Loucy (cell line): Measurements from ENCODE around the gene SCCPDH.

Experiments
- EZH2phosphoT487 ChIP-seq: fragments of 200-600 bp; IDR thresholded peaks from 2 replicates; pipeline ENCODE4 v1.6.1; 2018; ENCODE audit warnings: antibody characterized with exemption, mild to moderate bottlenecking, moderate library complexity, borderline replicate concordance
- TF ChIP-seq, protein P1 (sequence below): fragments of 200-600 bp; sonication (generic); conservative IDR thresholded peaks from 2 replicates; pipeline ENCODE4 v1.5.1; 2014; ENCODE audit warnings: mild to moderate bottlenecking, antibody characterized with exemption, low read length

DNA sequence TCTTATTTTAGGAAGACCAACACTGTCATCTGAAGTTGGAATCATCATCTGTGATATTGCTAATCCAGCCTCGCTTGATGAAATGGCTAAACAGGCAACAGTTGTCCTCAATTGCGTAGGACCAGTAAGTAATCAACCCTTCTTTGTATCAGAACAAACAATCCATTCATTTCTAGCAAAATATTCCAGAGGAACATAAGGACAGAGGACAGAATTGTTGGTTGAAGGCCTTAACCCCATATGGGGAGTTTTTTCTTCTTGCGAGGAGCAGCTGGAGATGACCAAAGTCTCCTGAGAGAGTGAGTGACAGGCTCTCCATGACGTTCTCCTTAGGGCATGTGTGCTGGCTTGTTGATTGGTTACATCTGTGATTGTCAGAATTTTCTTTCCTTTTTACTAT lies 2.7 kb downstream of the SCCPDH start:
- TF ChIP-seq, protein P1, sequence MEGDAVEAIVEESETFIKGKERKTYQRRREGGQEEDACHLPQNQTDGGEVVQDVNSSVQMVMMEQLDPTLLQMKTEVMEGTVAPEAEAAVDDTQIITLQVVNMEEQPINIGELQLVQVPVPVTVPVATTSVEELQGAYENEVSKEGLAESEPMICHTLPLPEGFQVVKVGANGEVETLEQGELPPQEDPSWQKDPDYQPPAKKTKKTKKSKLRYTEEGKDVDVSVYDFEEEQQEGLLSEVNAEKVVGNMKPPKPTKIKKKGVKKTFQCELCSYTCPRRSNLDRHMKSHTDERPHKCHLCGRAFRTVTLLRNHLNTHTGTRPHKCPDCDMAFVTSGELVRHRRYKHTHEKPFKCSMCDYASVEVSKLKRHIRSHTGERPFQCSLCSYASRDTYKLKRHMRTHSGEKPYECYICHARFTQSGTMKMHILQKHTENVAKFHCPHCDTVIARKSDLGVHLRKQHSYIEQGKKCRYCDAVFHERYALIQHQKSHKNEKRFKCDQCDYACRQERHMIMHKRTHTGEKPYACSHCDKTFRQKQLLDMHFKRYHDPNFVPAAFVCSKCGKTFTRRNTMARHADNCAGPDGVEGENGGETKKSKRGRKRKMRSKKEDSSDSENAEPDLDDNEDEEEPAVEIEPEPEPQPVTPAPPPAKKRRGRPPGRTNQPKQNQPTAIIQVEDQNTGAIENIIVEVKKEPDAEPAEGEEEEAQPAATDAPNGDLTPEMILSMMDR: no peak
- TF ChIP-seq EZH2phosphoT487: no peak
